Ascending aorta (tissue), 2 donors: Measurements from ENCODE around the gene MAP3K19. TPM values are rescaled to one million over a fixed set of nuclear protein-coding genes. Genes with fewer than 3 reads are reported as not detected.

Source experiments
- DNase-seq, 2 donors: peaks; one replicate each; pipeline ENCODE4 v3.0.0-alpha.2; 2019; ENCODE audit warnings: low spot score in 2 of 2
- H3K27ac ChIP-seq, 2 donors: fragments of 200-600 bp; sonication (generic); one replicate each; pipeline ENCODE4 v1.5.1; 2016 to 2017; ENCODE audit warnings: mild to moderate bottlenecking in 1 of 2
- H3K27me3 ChIP-seq: fragments of 200-600 bp; sonication (generic); one replicate; pipeline ENCODE4 v1.5.1; 2017
- H3K36me3 ChIP-seq, 2 donors: fragments of 200-600 bp; sonication (generic); one replicate each; pipeline ENCODE4 v1.5.1; 2016
- H3K4me1 ChIP-seq, 2 donors: fragments of 200-600 bp; sonication (generic); one replicate each; pipeline ENCODE4 v1.5.1; 2016 to 2017; ENCODE audit warnings: mild to moderate bottlenecking in 1 of 2
- H3K4me3 ChIP-seq, 2 donors: fragments of 200-600 bp; sonication (generic); one replicate each; pipeline ENCODE4 v1.5.1; 2016 to 2017; ENCODE audit warnings: mild to moderate bottlenecking in 1 of 2
- H3K9me3 ChIP-seq, 2 donors: fragments of 200-600 bp; sonication (generic); one replicate each; pipeline ENCODE4 v1.5.1; 2016
- CTCF ChIP-seq, 3 experiments: fragments of 200-600 bp in 2 of 3; fragments of 450-650 bp in 1 of 3; sonication (generic) in 2 of 3; IDR thresholded peaks; one replicate each; pipeline ENCODE4 v1.5.1; 2016 to 2019; ENCODE audit warnings: antibody characterized with exemption in 3 of 3, mild to moderate bottlenecking in 1 of 3, moderate library complexity in 1 of 3
- intact Hi-C: fragments of 100-400 bp; cut with DNase I; formaldehyde crosslinking; loops from one replicate; pipeline ENCODE4 v1.15.1; 2023
- total RNA-seq: library from RNA; depleted of rRNA; stranded (reverse); fragments of >200 nt; gene quantifications from one replicate; pipeline ENCODE4 v1.1.0, GENCODE V29; 2016

The MAP3K19 gene
- total RNA-seq, 1 donor from 2014 or later: not detected

- H3K4me3 ChIP-seq: peak overlapping the region; percentile 83 to 88
- no peaks in the 10 kb centered on the region for H3K36me3 ChIP-seq
- intact Hi-C loops: loop anchor here (1.0 to 5.0 kb wide), 4 partner anchors 134 to 1067 kb away; partner anchors contain the start of genes DARS1, R3HDM1, RAB3GAP1 and ZRANB3
- no peaks in the 10 kb centered on the region for H3K9me3 ChIP-seq
- TF ChIP-seq CTCF (IDR thresholded peaks at IDR 0.05): peak; percentile 26 to 42 (median 37)
- DNase-seq: peak in 1 of 2 donors; percentile 52
- H3K27me3 ChIP-seq: no peaks in the 10 kb centered on the region
- H3K27ac ChIP-seq: peak overlapping the region; percentile 96 to 98
- H3K4me1 ChIP-seq: peaks cover 5 to 22% of the 10 kb centered on the region in 2 donors
These were observed 129.2 kb downstream of the MAP3K19 start for GRCh38 chr2:134917888-134918525.

- Histone ChIP-seq H3K4me1 (peaks cover 5 to 22% of the 10 kb centered on the region in 2 donors), H3K36me3 (no peaks in the 10 kb centered on the region), H3K27ac (peak overlapping the region; percentile 96 to 98), H3K4me3 (peak overlapping the region; percentile 83 to 88), H3K9me3 (no peaks in the 10 kb centered on the region), H3K27me3 (no peaks in the 10 kb centered on the region)
- intact Hi-C loops: loop anchor here (5.0 kb wide), 1 partner anchor 135 kb away; the partner anchor contains the start of gene RAB3GAP1
- TF ChIP-seq CTCF (IDR thresholded peaks at IDR 0.05): no peak
- DNase-seq: peak in 1 of 2 donors; percentile 61
These were observed 129.8 kb downstream of the MAP3K19 start for GRCh38 chr2:134917360-134917865.

Other genes starting within 250 kb of the MAP3K19 start
- not detected for gene ACMSD, start 208.8 kb downstream of the MAP3K19 start, total RNA-seq
- 14.2 TPM for gene CCNT2, start 128.6 kb downstream of the MAP3K19 start, total RNA-seq
- gene RAB3GAP1, start 4.8 kb upstream of the MAP3K19 start, total RNA-seq: 14.8 TPM